Suppressor macrophage treated with lipopolysaccharide for 4 hours (primary cell): ENCODE data around the gene HEPACAM2.
A peak's percentile ranks its signal among the peaks of the same experiment; 100 is the strongest.

ENCODE experiments used
- DNase-seq: peaks from one replicate; pipeline ENCODE4 v3.0.0-alpha.2; 2020

HEPACAM2 gene

GRCh38 chr7:93226310-93226709 lies at the start of gene HEPACAM2:
HEPACAM2 (minus strand) TSS chr7:93226469.
- no peak for DNase-seq

- DNase-seq: no peak
Measured at GRCh38 chr7:93265220-93265619, 39.0 kb upstream of the HEPACAM2 start.

- no peak for DNase-seq
Measured at GRCh38 chr7:93262535-93262934, 36.3 kb upstream of the HEPACAM2 start.

- no peak for DNase-seq
Measured at GRCh38 chr7:93258661-93259060, 32.4 kb upstream of the HEPACAM2 start.

GRCh38 chr7:93249491-93250148 lies 23.4 kb upstream of the HEPACAM2 start:
- no peak for DNase-seq

- DNase-seq: peak; percentile 27
Measured at GRCh38 chr7:93245525-93246432, 19.5 kb upstream of the HEPACAM2 start.

GRCh38 chr7:93242106-93242505 lies 15.8 kb upstream of the HEPACAM2 start:
- DNase-seq: no peak

GRCh38 chr7:93239824-93240223 lies 13.6 kb upstream of the HEPACAM2 start:
- no peak for DNase-seq

GRCh38 chr7:93238748-93239147 lies 12.5 kb upstream of the HEPACAM2 start:
- DNase-seq: no peak

- no peak for DNase-seq
Measured at GRCh38 chr7:93238131-93238530, 11.9 kb upstream of the HEPACAM2 start.

- DNase-seq: no peak
Measured at GRCh38 chr7:93235541-93235940, 9.3 kb upstream of the HEPACAM2 start.

GRCh38 chr7:93232673-93233018 lies 6.4 kb upstream of the HEPACAM2 start:
- peak; percentile 31 for DNase-seq

- peak; percentile 96 for DNase-seq
Measured at GRCh38 chr7:93231799-93232672, 5.8 kb upstream of the HEPACAM2 start, which contains the start of gene VPS50. VPS50 (plus strand) TSS chr7:93232366; CDS start chr7:93232468, 102 bp downstream.

- DNase-seq: peak; percentile 53
Measured at GRCh38 chr7:93231259-93231658, 5.0 kb upstream of the HEPACAM2 start.

- peak; percentile 80 for DNase-seq
Measured at GRCh38 chr7:93228302-93228701, 2.0 kb upstream of the HEPACAM2 start.

GRCh38 chr7:93219868-93220267 lies 6.4 kb downstream of the HEPACAM2 start:
- DNase-seq: no peak

- DNase-seq: peak; percentile 39
Measured at GRCh38 chr7:93218997-93219827, 7.1 kb downstream of the HEPACAM2 start.

- no peak for DNase-seq
Measured at GRCh38 chr7:93212881-93213280, 13.4 kb downstream of the HEPACAM2 start.

- DNase-seq: no peak
Measured at GRCh38 chr7:93211228-93211818, 14.9 kb downstream of the HEPACAM2 start.

GRCh38 chr7:93205046-93205445 lies 21.2 kb downstream of the HEPACAM2 start:
- DNase-seq: no peak

- no peak for DNase-seq
Measured at GRCh38 chr7:93203496-93203895, 22.8 kb downstream of the HEPACAM2 start.
